Large intestine (tissue), 3 donors: ENCODE results near the gene SERPINB6. TPM values are rescaled to one million over a fixed set of nuclear protein-coding genes. Genes with fewer than 3 reads are reported as not detected.
"Not testable (repeated sequence)": the region's sequence is repeated elsewhere in the genome, so short reads cannot be mapped to it uniquely, and the experiment has no call there.

Experiments used
- DNase-seq, 2 donors: peaks; one replicate each; pipeline versions ENCODE4 v3.0.0 to v3.0.0-alpha.2; 2013
- H3K27ac ChIP-seq: one replicate; pipeline ENCODE4 v1.5.1; 2013; ENCODE audit warnings: low read length
- H3K27me3 ChIP-seq: 2 replicates; pipeline ENCODE4 v1.6.1; 2013; ENCODE audit warnings: low read length; ENCODE audit not compliant: control insufficient read depth, insufficient read depth
- H3K36me3 ChIP-seq: 2 replicates; pipeline ENCODE4 v1.6.1; 2013; ENCODE audit warnings: low read length; ENCODE audit not compliant: control insufficient read depth, insufficient read depth
- H3K4me1 ChIP-seq: one replicate; pipeline ENCODE4 v1.6.1; 2013; ENCODE audit warnings: low read length; ENCODE audit not compliant: control insufficient read depth, insufficient read depth
- H3K4me3 ChIP-seq: one replicate; pipeline ENCODE4 v1.5.1; 2013; ENCODE audit warnings: low read length
- H3K9me3 ChIP-seq: one replicate; pipeline ENCODE4 v1.6.1; 2013; ENCODE audit warnings: mild to moderate bottlenecking, low read depth, low read length, moderate library complexity; ENCODE audit not compliant: control insufficient read depth
- WGBS: methylation state at CpG from one replicate; pipeline ENCODE4 v1.1.5; 2013; ENCODE audit warnings: low lambda C conversion rate; ENCODE audit not compliant: insufficient coverage; 5-methylcytosine and 5-hydroxymethylcytosine counted together
- polyA plus RNA-seq: library from polyadenylated mRNA; unstranded; fragments of 120-200 nt; gene quantifications from one replicate; pipeline ENCODE4 v1.2.1, GENCODE V29; 2013

The SERPINB6 gene
- polyA plus RNA-seq, 1 donor, result 279 TPM

GRCh38 chr6:2978923-2979322, 7.6 kb upstream of the SERPINB6 start:
- H3K4me1 ChIP-seq, result peaks cover 53% of the 10 kb centered on the region
- no peaks in the 10 kb centered on the region for H3K27me3 ChIP-seq
- H3K9me3 ChIP-seq, result no peaks in the 10 kb centered on the region
- no peak overlapping the region for H3K4me3 ChIP-seq
- no peaks in the 10 kb centered on the region for H3K36me3 ChIP-seq
- H3K27ac ChIP-seq, result no peak overlapping the region
- no peak for DNase-seq
- WGBS, result no CpG with 5 or more reads among the region's 4 CpGs

- H3K27ac ChIP-seq, result peak overlapping the region; percentile 63
- peak; percentile 34 to 68 for DNase-seq
- H3K36me3 ChIP-seq, result no peaks in the 10 kb centered on the region
- WGBS, result 83% methylated on average over 1 of the region's 3 CpGs
- no peaks in the 10 kb centered on the region for H3K27me3 ChIP-seq
- H3K4me3 ChIP-seq, result no peak overlapping the region
- H3K4me1 ChIP-seq, result peaks cover 44% of the 10 kb centered on the region
- no peaks in the 10 kb centered on the region for H3K9me3 ChIP-seq
Observed at GRCh38 chr6:2977799-2978590, 6.6 kb upstream of the SERPINB6 start.

- H3K27me3 ChIP-seq, result no peaks in the 10 kb centered on the region
- DNase-seq, result no peak
- WGBS, result 33% methylated on average over 1 of the region's 5 CpGs
- H3K9me3 ChIP-seq, result no peaks in the 10 kb centered on the region
- peak overlapping the region; percentile 63 for H3K27ac ChIP-seq
- H3K4me3 ChIP-seq, result no peak overlapping the region
- no peaks in the 10 kb centered on the region for H3K36me3 ChIP-seq
- peaks cover 37% of the 10 kb centered on the region for H3K4me1 ChIP-seq
Observed at GRCh38 chr6:2977290-2977689, 5.9 kb upstream of the SERPINB6 start.

- Histone ChIP-seq H3K9me3 (no peaks in the 10 kb centered on the region), H3K27ac (no peak overlapping the region), H3K4me1 (peaks cover 32% of the 10 kb centered on the region), H3K4me3 (no peak overlapping the region), H3K27me3 (no peaks in the 10 kb centered on the region), H3K36me3 (no peaks in the 10 kb centered on the region)
- 100% methylated on average over 2 of the region's 7 CpGs for WGBS
- no peak for DNase-seq
Observed at GRCh38 chr6:2976571-2977085, 5.3 kb upstream of the SERPINB6 start.

- H3K36me3 ChIP-seq, result no peaks in the 10 kb centered on the region
- no peaks in the 10 kb centered on the region for H3K27me3 ChIP-seq
- peaks cover 26% of the 10 kb centered on the region for H3K4me1 ChIP-seq
- H3K4me3 ChIP-seq, result no peak overlapping the region
- H3K9me3 ChIP-seq, result no peaks in the 10 kb centered on the region
- H3K27ac ChIP-seq, result no peak overlapping the region
- DNase-seq, result no peak
- no CpG with 5 or more reads among the region's 5 CpGs for WGBS
Observed at GRCh38 chr6:2976060-2976459, 4.7 kb upstream of the SERPINB6 start.

GRCh38 chr6:2973676-2974075, 2.3 kb upstream of the SERPINB6 start:
- no CpG with 5 or more reads among the region's 5 CpGs for WGBS
- no peak for DNase-seq
- H3K27me3 ChIP-seq, result no peaks in the 10 kb centered on the region
- H3K36me3 ChIP-seq, result no peaks in the 10 kb centered on the region
- H3K4me3 ChIP-seq, result no peak overlapping the region
- no peaks in the 10 kb centered on the region for H3K9me3 ChIP-seq
- H3K27ac ChIP-seq, result no peak overlapping the region
- peaks cover 9% of the 10 kb centered on the region for H3K4me1 ChIP-seq

- H3K36me3 ChIP-seq, DNase-seq, H3K27me3 ChIP-seq, H3K27ac ChIP-seq, H3K9me3 ChIP-seq, H3K4me1 ChIP-seq, H3K4me3 ChIP-seq: not testable (repeated sequence)
- 86% methylated on average over 1 of the region's 6 CpGs for WGBS
Observed at GRCh38 chr6:2973180-2973579, 1.8 kb upstream of the SERPINB6 start.

- not testable (repeated sequence) for H3K9me3 ChIP-seq, H3K36me3 ChIP-seq, H3K4me3 ChIP-seq, H3K27me3 ChIP-seq, H3K27ac ChIP-seq, DNase-seq, H3K4me1 ChIP-seq
- no CpG with 5 or more reads among the region's 5 CpGs for WGBS
Observed at GRCh38 chr6:2972685-2973084, 1.3 kb upstream of the SERPINB6 start.

- not testable (repeated sequence) for H3K27me3 ChIP-seq, H3K9me3 ChIP-seq, H3K36me3 ChIP-seq, H3K4me1 ChIP-seq, DNase-seq
- WGBS, result 0% methylated on average over 1 of the region's 1 CpG
- Histone ChIP-seq H3K4me3 (peak overlapping the region; percentile 61), H3K27ac (peak overlapping the region; percentile 91)
Observed at GRCh38 chr6:2972219-2972487, 786 bp upstream of the SERPINB6 start.

GRCh38 chr6:2970753-2971419, 481 bp downstream of the SERPINB6 start:
- Histone ChIP-seq H3K4me1 (peaks cover 3% of the 10 kb centered on the region), H3K4me3 (peak overlapping the region; percentile 68), H3K27ac (peak overlapping the region; percentile 91), H3K36me3 (peaks cover 5% of the 10 kb centered on the region), H3K9me3 (no peaks in the 10 kb centered on the region), H3K27me3 (no peaks in the 10 kb centered on the region)
- WGBS, result no CpG with 5 or more reads among the region's 80 CpGs
- DNase-seq, result peak in 1 of 2 donors; percentile 67
